GM12878 (cell line): ENCODE results near the gene RGMB. TPM values are rescaled to one million over a fixed set of nuclear protein-coding genes. Genes with fewer than 3 reads are reported as not detected.

Source experiments
- ATAC-seq: fragments of 200-7000 bp; cut with Tn5 transposase; 3 replicates; pipeline ENCODE4 v1.9.1; 2020; ENCODE audit warnings: mild to moderate bottlenecking, moderate library complexity
- BruUV-seq: library from RNA; stranded (reverse); fragments of 400-500 nt; replicated peaks from 2 replicates; lab custom pipeline; 2021; lab: Mats Ljungman, UMichigan
- CTCF ChIA-PET: fragments of 300-600 bp; sonication (Branson Sonifier 250); formaldehyde crosslinking; extraction: SDS; loops from one replicate; lab custom pipeline; 2021; ENCODE audit warnings: inconsistent platforms; lab: Yijun Ruan, JAX
- POLR2A ChIA-PET: fragments of 350-600 bp; formaldehyde crosslinking; extraction: SDS; loops from one replicate; lab custom pipeline; 2021; ENCODE audit warnings: inconsistent platforms; lab: Charles Lee
- RAD21 ChIA-PET: fragments of 300-600 bp; sonication (Branson Sonifier 250); formaldehyde crosslinking; loops from one replicate; lab custom pipeline; 2023; ENCODE audit warnings: antibody characterized with exemption; ENCODE audit not compliant: unreplicated experiment; lab: Charles Lee
- SMC1A ChIA-PET: fragments of 300-600 bp; sonication (Branson Sonifier 250); formaldehyde crosslinking; loops from one replicate; lab custom pipeline; 2023; ENCODE audit not compliant: unreplicated experiment, uncharacterized antibody; lab: Charles Lee
- DNase-seq: peaks from one replicate; pipeline ENCODE4 v3.0.0-alpha.2; 2011; ENCODE audit warnings: low read depth, low spot score
- FAIRE-seq: peaks from 3 replicates; lab custom pipeline; 2011; peaks lifted over from hg19 to GRCh38; lab: Jason Lieb, UNC
- H2AFZ ChIP-seq: 2 replicates; pipeline ENCODE4 v1.6.0; 2011; ENCODE audit warnings: low read depth, low read length, control low read depth; ENCODE audit not compliant: control insufficient read depth
- H3K27ac ChIP-seq: 2 replicates; pipeline ENCODE4 v1.5.1; 2011; ENCODE audit warnings: control low read depth; ENCODE audit not compliant: control insufficient read depth, insufficient read depth
- H3K27me3 ChIP-seq, 2 experiments: replicated peaks in 1 of 2; 2 replicates each; pipeline versions ENCODE4 v1.6.0 to v1.6.1; 2011; ENCODE audit warnings: low read length in 1 of 2; ENCODE audit not compliant: control insufficient read depth in 2 of 2, insufficient read depth in 2 of 2
- H3K36me3 ChIP-seq, 2 experiments: 2 replicates each; pipeline ENCODE4 v1.5.1; 2011; ENCODE audit warnings: low read length in 1 of 2; ENCODE audit not compliant: control insufficient read depth in 2 of 2, insufficient read depth in 2 of 2
- H3K4me1 ChIP-seq: 2 replicates; pipeline ENCODE4 v1.6.1; 2011; ENCODE audit warnings: mild to moderate bottlenecking, low read length, moderate library complexity, mixed read lengths; ENCODE audit not compliant: control insufficient read depth, insufficient read depth
- H3K4me2 ChIP-seq: 2 replicates; pipeline ENCODE4 v1.6.0; 2011; ENCODE audit warnings: control low read depth; ENCODE audit not compliant: control insufficient read depth, insufficient read depth
- H3K4me3 ChIP-seq: fragments of 200-600 bp; sonication (generic); 2 replicates; pipeline ENCODE4 v1.5.1; 2016
- H3K79me2 ChIP-seq: 2 replicates; pipeline ENCODE4 v1.6.0; 2011; ENCODE audit warnings: low read length; ENCODE audit not compliant: control insufficient read depth, insufficient read depth
- H3K9ac ChIP-seq: 2 replicates; pipeline ENCODE4 v1.8.0; 2011; ENCODE audit warnings: low read length, control low read depth, mixed read lengths; ENCODE audit not compliant: control insufficient read depth, insufficient read depth
- H3K9me3 ChIP-seq: replicated peaks from 3 replicates; pipeline ENCODE4 v1.5.1; 2011; ENCODE audit warnings: mild to moderate bottlenecking, low read length; ENCODE audit not compliant: control insufficient read depth, insufficient read depth
- H4K20me1 ChIP-seq: 2 replicates; pipeline ENCODE4 v1.6.0; 2011; ENCODE audit not compliant: control insufficient read depth, insufficient read depth
- HDAC2 ChIP-seq: fragments of 200-600 bp; sonication (generic); IDR thresholded peaks from 2 replicates; pipeline ENCODE4 v1.6.1; 2017
- IKZF2 ChIP-seq, 2 experiments: fragments of 450-650 bp; IDR thresholded peaks; 2 replicates each; pipeline ENCODE4 v1.6.1; 2017; ENCODE audit warnings: mild to moderate bottlenecking in 2 of 2, moderate library complexity in 2 of 2
- KAT2A ChIP-seq: conservative IDR thresholded peaks from 2 replicates; pipeline ENCODE4 v1.6.1; 2011; ENCODE audit warnings: low read depth, low read length; ENCODE audit not compliant: control insufficient read depth
- NR2C2 ChIP-seq: IDR thresholded peaks from 2 replicates; pipeline ENCODE4 v1.6.1; 2011; ENCODE audit warnings: borderline replicate concordance, low read depth; ENCODE audit not compliant: control insufficient read depth, insufficient read length
- PML ChIP-seq: IDR thresholded peaks from 2 replicates; pipeline ENCODE4 v1.6.1; 2012; ENCODE audit warnings: low read length, inconsistent platforms
- STAT3 ChIP-seq: IDR thresholded peaks from 2 replicates; pipeline ENCODE4 v1.6.1; 2011; ENCODE audit warnings: low read depth, low read length, improper control_type of control experiment
- WRNIP1 ChIP-seq: IDR thresholded peaks from 2 replicates; pipeline ENCODE4 v1.6.1; 2011; ENCODE audit warnings: low read depth, low read length, improper control_type of control experiment, borderline replicate concordance
- WGBS: methylation state at CpG from one replicate; pipeline ENCODE4 v1.1.6; 2016; ENCODE audit warnings: low lambda C conversion rate; ENCODE audit not compliant: insufficient replicate concordance, insufficient coverage; ENCODE audit errors: missing lambda C conversion rate; 5-methylcytosine and 5-hydroxymethylcytosine counted together
- in situ Hi-C: fragments of 300-500 bp; cut with MboI; formaldehyde crosslinking; loops from 9 replicates; pipeline ENCODE4 v1.14.3; 2018; ENCODE audit warnings: mixed read lengths
- intact Hi-C: fragments of 100-400 bp; cut with micrococcal nuclease; formaldehyde crosslinking; loops from one replicate; pipeline ENCODE4 v1.14.2; 2022; ENCODE audit not compliant: unreplicated experiment
- polyA plus RNA-seq, 11 experiments: library from polyadenylated mRNA; depleted of rRNA in 4 of 11; unstranded in 6 of 11; stranded (reverse) in 5 of 11; fragments of >200 nt; fragmentation: Nextera tagmentation in 4 of 11; fragmentation: Illumina TruSeq in 1 of 11; extraction: Ambion mirVana in 4 of 11; extraction: Trizol in 1 of 11; gene quantifications; 1 replicate in 1 of 11; 2 replicates in 10 of 11; pipeline versions ENCODE4 v1.2.1 to v1.2.3, GENCODE V29; 2011 to 2016; ENCODE audit warnings: inconsistent platforms in 2 of 11, missing spikeins in 2 of 11, low read depth in 1 of 11
- total RNA-seq, 4 experiments: library from RNA; depleted of rRNA in 3 of 4; stranded (reverse); fragments of >200 nt in 3 of 4; fragmentation: Illumina TruSeq in 1 of 4; extraction: Trizol in 1 of 4; gene quantifications; 2 replicates each; pipeline versions ENCODE4 v1.2.1 to v1.2.3, GENCODE V29; 2013 to 2021
- TF ChIP-seq, protein P1 (sequence below): IDR thresholded peaks from 2 replicates; pipeline ENCODE4 v1.6.1; 2012; ENCODE audit warnings: low read length, inconsistent platforms
- TF ChIP-seq, protein P2 (sequence below): fragments of 450-650 bp; IDR thresholded peaks from 2 replicates; pipeline ENCODE4 v1.6.1; 2017; ENCODE audit warnings: mild to moderate bottlenecking, moderate library complexity

Gene RGMB
- total and polyA plus RNA-seq, 10 of the 15 experiments (the other 5 are each of a cell fraction or from before 2014, with no cell fraction given), result 1.3 to 15.3 (median 7.4) TPM

DNA sequence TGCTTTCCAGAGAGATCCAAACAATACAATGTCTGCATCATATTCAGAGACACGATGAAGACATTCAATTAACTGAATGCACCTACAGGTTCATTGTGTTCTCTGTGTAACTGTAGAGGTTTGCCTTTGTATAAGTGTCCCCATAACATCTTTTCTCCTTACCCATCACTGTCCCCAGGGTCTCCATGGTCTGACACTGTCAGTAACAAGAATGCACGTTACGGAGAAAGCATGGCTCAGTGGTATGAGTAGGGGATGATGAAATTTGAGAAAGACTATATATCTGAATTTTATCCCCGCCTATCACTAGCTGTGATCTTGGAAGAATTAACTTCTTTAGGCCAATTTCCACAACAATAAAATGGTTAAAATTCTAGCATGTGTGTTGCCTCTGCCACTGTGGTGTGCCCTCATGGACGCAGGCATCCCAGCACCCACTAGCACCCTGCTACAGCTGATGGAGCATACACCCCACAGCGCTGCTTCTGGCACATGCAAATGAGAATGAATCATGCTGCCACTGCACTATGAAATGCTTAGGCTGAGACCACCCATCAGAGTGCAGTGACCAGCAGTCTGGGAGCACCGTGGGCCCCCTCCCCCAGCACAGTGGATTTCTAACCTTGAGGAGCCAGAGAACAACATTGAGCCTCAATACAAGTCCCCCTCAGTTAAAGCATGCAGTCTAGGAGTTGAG, 54.3 kb downstream of the RGMB start:
- H4K20me1 ChIP-seq, result no peaks in the 10 kb centered on the region
- ChIA-PET CTCF (interaction anchor here (0.6 to 2.0 kb wide), 8 partner anchors 25 to 1531 kb away, joined by 3 to 6 read pairs (median 3); no protein-coding TSS in a partner anchor), SMC1A (interaction anchor here (1.4 to 4.0 kb wide), 3 partner anchors 12 to 233 kb away, joined by 3 to 14 read pairs (median 3); no protein-coding TSS in a partner anchor), RAD21 (no interaction called here), POLR2A (no interaction called here)
- H3K9ac ChIP-seq, result no peak overlapping the region
- H3K4me1 ChIP-seq, result no peaks in the 10 kb centered on the region
- BruUV-seq, result no TSS peak
- no peak overlapping the region for H3K4me3 ChIP-seq
- in situ Hi-C loops, result no loop called here
- no peak for FAIRE-seq
- H3K79me2 ChIP-seq, result no peaks in the 10 kb centered on the region
- DNase-seq, result no peak
- ATAC-seq, result 0 out of 3 replicates have a peak, but pooled peaks have one; percentile 24
- no peaks in the 10 kb centered on the region for H3K36me3 ChIP-seq
- no peak overlapping the region for H2AFZ ChIP-seq
- intact Hi-C loops, result loop anchor here (2.0 to 10.0 kb wide), 5 partner anchors 59 to 1595 kb away; no protein-coding TSS in a partner anchor
- WGBS, result 42% methylated on average over 7 of the region's 7 CpGs
- TF ChIP-seq NR2C2 (no peak), WRNIP1 (no peak), STAT3 (no peak), PML (no peak), IKZF2 (IDR thresholded peaks at IDR 0.05) (no peak), KAT2A (no peak), HDAC2 (no peak)
- TF ChIP-seq, protein P1, sequence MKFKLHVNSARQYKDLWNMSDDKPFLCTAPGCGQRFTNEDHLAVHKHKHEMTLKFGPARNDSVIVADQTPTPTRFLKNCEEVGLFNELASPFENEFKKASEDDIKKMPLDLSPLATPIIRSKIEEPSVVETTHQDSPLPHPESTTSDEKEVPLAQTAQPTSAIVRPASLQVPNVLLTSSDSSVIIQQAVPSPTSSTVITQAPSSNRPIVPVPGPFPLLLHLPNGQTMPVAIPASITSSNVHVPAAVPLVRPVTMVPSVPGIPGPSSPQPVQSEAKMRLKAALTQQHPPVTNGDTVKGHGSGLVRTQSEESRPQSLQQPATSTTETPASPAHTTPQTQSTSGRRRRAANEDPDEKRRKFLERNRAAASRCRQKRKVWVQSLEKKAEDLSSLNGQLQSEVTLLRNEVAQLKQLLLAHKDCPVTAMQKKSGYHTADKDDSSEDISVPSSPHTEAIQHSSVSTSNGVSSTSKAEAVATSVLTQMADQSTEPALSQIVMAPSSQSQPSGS, result no peak
- TF ChIP-seq, protein P2, sequence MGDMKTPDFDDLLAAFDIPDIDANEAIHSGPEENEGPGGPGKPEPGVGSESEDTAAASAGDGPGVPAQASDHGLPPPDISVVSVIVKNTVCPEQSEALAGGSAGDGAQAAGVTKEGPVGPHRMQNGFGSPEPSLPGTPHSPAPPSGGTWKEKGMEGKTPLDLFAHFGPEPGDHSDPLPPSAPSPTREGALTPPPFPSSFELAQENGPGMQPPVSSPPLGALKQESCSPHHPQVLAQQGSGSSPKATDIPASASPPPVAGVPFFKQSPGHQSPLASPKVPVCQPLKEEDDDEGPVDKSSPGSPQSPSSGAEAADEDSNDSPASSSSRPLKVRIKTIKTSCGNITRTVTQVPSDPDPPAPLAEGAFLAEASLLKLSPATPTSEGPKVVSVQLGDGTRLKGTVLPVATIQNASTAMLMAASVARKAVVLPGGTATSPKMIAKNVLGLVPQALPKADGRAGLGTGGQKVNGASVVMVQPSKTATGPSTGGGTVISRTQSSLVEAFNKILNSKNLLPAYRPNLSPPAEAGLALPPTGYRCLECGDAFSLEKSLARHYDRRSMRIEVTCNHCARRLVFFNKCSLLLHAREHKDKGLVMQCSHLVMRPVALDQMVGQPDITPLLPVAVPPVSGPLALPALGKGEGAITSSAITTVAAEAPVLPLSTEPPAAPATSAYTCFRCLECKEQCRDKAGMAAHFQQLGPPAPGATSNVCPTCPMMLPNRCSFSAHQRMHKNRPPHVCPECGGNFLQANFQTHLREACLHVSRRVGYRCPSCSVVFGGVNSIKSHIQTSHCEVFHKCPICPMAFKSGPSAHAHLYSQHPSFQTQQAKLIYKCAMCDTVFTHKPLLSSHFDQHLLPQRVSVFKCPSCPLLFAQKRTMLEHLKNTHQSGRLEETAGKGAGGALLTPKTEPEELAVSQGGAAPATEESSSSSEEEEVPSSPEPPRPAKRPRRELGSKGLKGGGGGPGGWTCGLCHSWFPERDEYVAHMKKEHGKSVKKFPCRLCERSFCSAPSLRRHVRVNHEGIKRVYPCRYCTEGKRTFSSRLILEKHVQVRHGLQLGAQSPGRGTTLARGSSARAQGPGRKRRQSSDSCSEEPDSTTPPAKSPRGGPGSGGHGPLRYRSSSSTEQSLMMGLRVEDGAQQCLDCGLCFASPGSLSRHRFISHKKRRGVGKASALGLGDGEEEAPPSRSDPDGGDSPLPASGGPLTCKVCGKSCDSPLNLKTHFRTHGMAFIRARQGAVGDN, result no peak
- H3K9me3 ChIP-seq, result no peaks in the 10 kb centered on the region
- H3K27me3 ChIP-seq, result no peaks in the 10 kb centered on the region
- no peak overlapping the region for H3K4me2 ChIP-seq
- H3K27ac ChIP-seq, result no peak overlapping the region
